Vagina (tissue), 2 donors: ENCODE data around the gene TBC1D25. TPM values are rescaled to one million over a fixed set of nuclear protein-coding genes. Genes with fewer than 3 reads are reported as not detected.

Source experiments
- DNase-seq, 2 donors: peaks; one replicate each; pipeline ENCODE4 v3.0.0-alpha.2; 2017; ENCODE audit errors: extremely low spot score in 2 of 2
- H3K27ac ChIP-seq: fragments of 200-600 bp; sonication (generic); one replicate; pipeline ENCODE4 v1.5.1; 2019
- H3K27me3 ChIP-seq: fragments of 200-600 bp; sonication (generic); one replicate; pipeline ENCODE4 v1.5.1; 2019
- H3K36me3 ChIP-seq, 2 donors: fragments of 200-600 bp; sonication (generic); one replicate each; pipeline ENCODE4 v1.5.1; 2017 to 2019
- H3K4me1 ChIP-seq: fragments of 200-600 bp; sonication (generic); one replicate; pipeline ENCODE4 v1.5.1; 2019
- H3K4me3 ChIP-seq, 2 donors: fragments of 200-600 bp; sonication (generic); 1 replicate in 1 of 2; 2 replicates in 1 of 2; pipeline ENCODE4 v1.5.1; 2016 to 2019
- H3K9me3 ChIP-seq: fragments of 200-600 bp; sonication (generic); one replicate; pipeline ENCODE4 v1.5.1; 2019
- CTCF ChIP-seq, 3 experiments: fragments of 450-650 bp in 2 of 3; fragments of 200-600 bp in 1 of 3; sonication (generic) in 1 of 3; IDR thresholded peaks; one replicate each; pipeline ENCODE4 v1.5.1; 2017 to 2019; ENCODE audit warnings: antibody characterized with exemption in 3 of 3, mild to moderate bottlenecking in 2 of 3, moderate library complexity in 2 of 3
- POLR2A ChIP-seq, 2 donors: fragments of 450-650 bp; IDR thresholded peaks; one replicate each; pipeline ENCODE4 v1.6.1; 2017; ENCODE audit warnings: antibody characterized with exemption in 2 of 2, mild to moderate bottlenecking in 2 of 2, moderate library complexity in 2 of 2
- POLR2AphosphoS5 ChIP-seq, 2 donors: sonication (generic); formaldehyde crosslinking; IDR thresholded peaks; one replicate each; pipeline ENCODE4 v1.9.0; 2017; ENCODE audit warnings: antibody characterized with exemption in 2 of 2, mild to moderate bottlenecking in 2 of 2, low read depth in 1 of 2; ENCODE audit not compliant: insufficient read depth in 1 of 2
- intact Hi-C: fragments of 100-400 bp; cut with DNase I; formaldehyde crosslinking; loops from one replicate; pipeline ENCODE4 v1.15.1; 2023
- total RNA-seq: library from RNA; depleted of rRNA; stranded (reverse); fragments of >200 nt; gene quantifications from one replicate; pipeline ENCODE4 v1.2.3, GENCODE V29; 2016

TBC1D25 gene
- total RNA-seq, 1 donor from 2014 or later: 13.8 TPM

- Histone ChIP-seq H3K9me3 (no peaks in the 10 kb centered on the region), H3K27me3 (no peaks in the 10 kb centered on the region), H3K27ac (no peak overlapping the region), H3K4me3 (no peak overlapping the region), H3K4me1 (no peaks in the 10 kb centered on the region), H3K36me3 (peaks cover 0 to 24% of the 10 kb centered on the region in 2 donors)
- intact Hi-C loops: no loop called here
- DNase-seq: no peak
- TF ChIP-seq CTCF (IDR thresholded peaks at IDR 0.05): no peak
- TF ChIP-seq POLR2A (IDR thresholded peaks at IDR 0.05): no peak
- no peak for TF ChIP-seq POLR2AphosphoS5 (IDR thresholded peaks at IDR 0.05; ENCODE audit: insufficient read depth in 1 of 2, low read depth in 1 of 2)
Measured at GRCh38 chrX:48558271-48558670, 18.8 kb downstream of the TBC1D25 start.

- Histone ChIP-seq H3K27ac (no peak overlapping the region), H3K4me3 (no peak overlapping the region), H3K27me3 (no peaks in the 10 kb centered on the region), H3K36me3 (peaks cover 0 to 24% of the 10 kb centered on the region in 2 donors), H3K9me3 (no peaks in the 10 kb centered on the region), H3K4me1 (no peaks in the 10 kb centered on the region)
- TF ChIP-seq CTCF (IDR thresholded peaks at IDR 0.05) (no peak), POLR2A (IDR thresholded peaks at IDR 0.05) (no peak), POLR2AphosphoS5 (IDR thresholded peaks at IDR 0.05; ENCODE audit: insufficient read depth in 1 of 2, low read depth in 1 of 2) (no peak)
- no peak for DNase-seq
- intact Hi-C loops: no loop called here
Measured at GRCh38 chrX:48559636-48560035, 20.1 kb downstream of the TBC1D25 start.

GRCh38 chrX:48560056-48560455 is 20.5 kb downstream of the TBC1D25 start:
- Histone ChIP-seq H3K36me3 (peaks cover 0 to 24% of the 10 kb centered on the region in 2 donors), H3K4me1 (no peaks in the 10 kb centered on the region), H3K9me3 (no peaks in the 10 kb centered on the region), H3K27ac (no peak overlapping the region), H3K4me3 (no peak overlapping the region), H3K27me3 (no peaks in the 10 kb centered on the region)
- TF ChIP-seq POLR2AphosphoS5 (IDR thresholded peaks at IDR 0.05; ENCODE audit: insufficient read depth in 1 of 2, low read depth in 1 of 2) (no peak), POLR2A (IDR thresholded peaks at IDR 0.05) (no peak), CTCF (IDR thresholded peaks at IDR 0.05) (no peak)
- no peak for DNase-seq
- intact Hi-C loops: no loop called here

- Histone ChIP-seq H3K4me1 (no peaks in the 10 kb centered on the region), H3K9me3 (no peaks in the 10 kb centered on the region), H3K27ac (no peak overlapping the region), H3K36me3 (peaks cover 0 to 24% of the 10 kb centered on the region in 2 donors), H3K27me3 (no peaks in the 10 kb centered on the region), H3K4me3 (no peak overlapping the region)
- no peak for DNase-seq
- intact Hi-C loops: no loop called here
- no peak for TF ChIP-seq POLR2A (IDR thresholded peaks at IDR 0.05)
- TF ChIP-seq POLR2AphosphoS5 (IDR thresholded peaks at IDR 0.05; ENCODE audit: insufficient read depth in 1 of 2, low read depth in 1 of 2): no peak
- no peak for TF ChIP-seq CTCF (IDR thresholded peaks at IDR 0.05)
Measured at GRCh38 chrX:48560681-48561080, 21.2 kb downstream of the TBC1D25 start.

- Histone ChIP-seq H3K36me3 (peaks cover 0 to under 1% of the 10 kb centered on the region in 2 donors), H3K27ac (no peak overlapping the region), H3K9me3 (no peaks in the 10 kb centered on the region), H3K4me3 (no peak overlapping the region), H3K27me3 (no peaks in the 10 kb centered on the region), H3K4me1 (no peaks in the 10 kb centered on the region)
- intact Hi-C loops: no loop called here
- TF ChIP-seq POLR2AphosphoS5 (IDR thresholded peaks at IDR 0.05; ENCODE audit: insufficient read depth in 1 of 2, low read depth in 1 of 2) (no peak), POLR2A (IDR thresholded peaks at IDR 0.05) (no peak), CTCF (IDR thresholded peaks at IDR 0.05) (no peak)
- DNase-seq: no peak
Measured at GRCh38 chrX:48569958-48570357, 30.4 kb downstream of the TBC1D25 start.
